ENCODE measurements around the gene HEATR9. TPM values are rescaled to one million over a fixed set of nuclear protein-coding genes. Genes with fewer than 3 reads are reported as not detected.
A peak's percentile ranks its signal among the peaks of the same experiment; 100 is the strongest.

Gene HEATR9
- total and polyA plus RNA-seq, 12 donors, result not detected

GRCh38 chr17:35846055-35846809 lies 22.5 kb downstream of the HEATR9 start:
- H3K4me3 ChIP-seq, result no peak overlapping the region
- H3K27ac ChIP-seq, result no peak overlapping the region
- no peak for TF ChIP-seq CTCF (IDR thresholded peaks at IDR 0.05)
- DNase-seq (no peak), ATAC-seq (no peak)
- no peaks in the 10 kb centered on the region for H3K9me3 ChIP-seq
- H3K27me3 ChIP-seq, result no peaks in the 10 kb centered on the region
- H3K36me3 ChIP-seq, result peaks cover 0 to 97% (median 52%) of the 10 kb centered on the region in 9 donors
- WGBS, 2 donors, result 89 to 90% methylated on average over 3 of the region's 3 CpGs
- peaks cover 0 to 9% (median 0%) of the 10 kb centered on the region in 9 donors for H3K4me1 ChIP-seq
- intact Hi-C loops (cut with DNase I), result loop anchor here in 1 of 10 donors (5.0 kb wide), 1 partner anchor 301 kb away; no protein-coding TSS in a partner anchor

- TF ChIP-seq CTCF (IDR thresholded peaks at IDR 0.05), result no peak
- no peaks in the 10 kb centered on the region for H3K9me3 ChIP-seq
- peak in 2 of 8 donors; percentile 27 to 39 for ATAC-seq
- H3K4me3 ChIP-seq, result no peak overlapping the region
- intact Hi-C loops (cut with DNase I), result no loop called here
- 98% methylated on average over 19 of the region's 19 CpGs for WGBS, 2 donors
- DNase-seq, result no peak
- H3K36me3 ChIP-seq, result peaks cover 0 to 99% (median 67%) of the 10 kb centered on the region in 9 donors
- H3K27ac ChIP-seq, result no peak overlapping the region
- peaks cover 0 to 9% (median 0%) of the 10 kb centered on the region in 9 donors for H3K4me1 ChIP-seq
- no peaks in the 10 kb centered on the region for H3K27me3 ChIP-seq
Measured at GRCh38 chr17:35844547-35844946, 24.1 kb downstream of the HEATR9 start.

- ATAC-seq, result no peak
- no peak overlapping the region for H3K4me3 ChIP-seq
- H3K9me3 ChIP-seq, result no peaks in the 10 kb centered on the region
- H3K27me3 ChIP-seq, result no peaks in the 10 kb centered on the region
- TF ChIP-seq CTCF (IDR thresholded peaks at IDR 0.05), result no peak
- WGBS, 2 donors, result 96 to 100% methylated on average over 2 of the region's 2 CpGs
- intact Hi-C loops (cut with DNase I), result no loop called here
- peaks cover 0 to 9% (median 0%) of the 10 kb centered on the region in 9 donors for H3K4me1 ChIP-seq
- DNase-seq, result no peak
- H3K27ac ChIP-seq, result no peak overlapping the region
- peaks cover 0 to 100% (median 72%) of the 10 kb centered on the region in 9 donors for H3K36me3 ChIP-seq
Measured at GRCh38 chr17:35843698-35844097, 25.0 kb downstream of the HEATR9 start.

- ATAC-seq (no peak), DNase-seq (no peak)
- Histone ChIP-seq H3K27me3 (no peaks in the 10 kb centered on the region), H3K9me3 (no peaks in the 10 kb centered on the region), H3K36me3 (peaks cover 0 to 100% (median 79%) of the 10 kb centered on the region in 9 donors), H3K27ac (no peak overlapping the region), H3K4me3 (no peak overlapping the region), H3K4me1 (peaks cover 0 to 3% (median 0%) of the 10 kb centered on the region in 9 donors)
- intact Hi-C loops (cut with DNase I), result no loop called here
- 97 to 98% methylated on average over 5 of the region's 5 CpGs for WGBS, 2 donors
- no peak for TF ChIP-seq CTCF (IDR thresholded peaks at IDR 0.05)
Measured at GRCh38 chr17:35842239-35842638, 26.5 kb downstream of the HEATR9 start.
